GM18526 (cell line): ENCODE data around the gene CCDC8.

Experiments
- POLR2A ChIP-seq: IDR thresholded peaks from 3 replicates; pipeline ENCODE4 v1.6.1; 2011; ENCODE audit not compliant: insufficient read length; ENCODE audit errors: extremely low read depth

The CCDC8 gene

DNA sequence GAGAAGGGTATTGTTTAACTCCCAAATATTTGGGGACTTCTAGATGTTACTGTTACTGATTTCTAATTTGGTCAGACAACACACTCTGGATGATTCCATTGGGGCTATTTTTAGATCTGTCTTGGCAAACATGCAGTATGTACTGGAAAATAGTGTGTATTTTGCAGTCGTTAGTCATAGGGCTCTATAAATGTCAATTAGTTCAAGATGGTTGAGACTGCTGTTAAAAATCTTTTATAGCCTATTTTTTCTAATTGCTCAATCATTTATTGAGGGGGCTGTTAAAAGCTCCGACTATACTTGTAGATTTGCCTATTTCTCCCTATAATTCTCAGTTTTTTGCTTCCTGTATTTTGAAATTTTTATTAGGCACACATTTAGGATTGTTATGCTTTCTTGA lies 35.1 kb downstream of the CCDC8 start:
- TF ChIP-seq POLR2A: no peak

DNA sequence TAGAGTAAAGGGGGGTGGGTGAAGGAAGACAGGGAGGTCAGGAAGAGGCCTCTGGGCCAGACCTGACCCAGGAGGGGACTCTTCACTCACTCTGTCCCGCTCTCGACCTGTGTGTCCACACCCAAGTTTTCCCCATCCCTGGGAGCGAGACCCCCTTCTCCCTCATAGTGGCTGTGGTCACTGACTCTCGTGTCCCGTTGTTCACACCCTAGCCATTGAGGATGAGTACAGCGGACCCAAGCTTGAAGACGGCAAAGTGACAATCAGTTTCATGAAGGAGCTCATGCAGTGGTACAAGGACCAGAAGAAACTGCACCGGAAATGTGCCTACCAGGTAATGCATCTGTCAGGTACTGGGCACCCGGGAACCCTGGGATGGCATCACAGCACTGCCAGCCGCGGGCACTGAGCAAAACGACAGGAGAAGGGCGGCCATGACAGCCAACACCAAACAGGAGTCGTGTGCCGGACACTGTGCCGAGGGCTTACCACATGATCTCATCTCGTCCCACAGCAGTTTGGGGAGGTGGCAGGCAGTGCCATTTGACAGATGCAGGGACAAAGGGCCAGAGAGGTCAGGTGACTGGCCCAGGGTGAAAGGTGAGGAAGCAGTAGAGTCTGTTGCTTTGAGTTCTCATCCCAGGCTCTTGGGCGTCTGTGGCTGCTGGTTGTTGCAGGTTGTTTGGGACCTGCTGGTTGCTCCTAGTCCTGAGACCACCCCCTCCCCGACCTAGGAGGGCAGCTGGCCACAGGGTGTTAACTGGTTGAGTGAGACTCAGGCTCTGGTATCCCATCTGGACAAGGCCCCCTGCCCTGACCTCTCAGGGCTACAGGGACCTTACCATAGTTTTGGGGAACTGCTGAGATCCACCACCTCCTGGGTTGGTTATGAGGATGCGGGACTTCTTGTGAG lies 36.9 kb downstream of the CCDC8 start:
- no peak for TF ChIP-seq POLR2A

DNA sequence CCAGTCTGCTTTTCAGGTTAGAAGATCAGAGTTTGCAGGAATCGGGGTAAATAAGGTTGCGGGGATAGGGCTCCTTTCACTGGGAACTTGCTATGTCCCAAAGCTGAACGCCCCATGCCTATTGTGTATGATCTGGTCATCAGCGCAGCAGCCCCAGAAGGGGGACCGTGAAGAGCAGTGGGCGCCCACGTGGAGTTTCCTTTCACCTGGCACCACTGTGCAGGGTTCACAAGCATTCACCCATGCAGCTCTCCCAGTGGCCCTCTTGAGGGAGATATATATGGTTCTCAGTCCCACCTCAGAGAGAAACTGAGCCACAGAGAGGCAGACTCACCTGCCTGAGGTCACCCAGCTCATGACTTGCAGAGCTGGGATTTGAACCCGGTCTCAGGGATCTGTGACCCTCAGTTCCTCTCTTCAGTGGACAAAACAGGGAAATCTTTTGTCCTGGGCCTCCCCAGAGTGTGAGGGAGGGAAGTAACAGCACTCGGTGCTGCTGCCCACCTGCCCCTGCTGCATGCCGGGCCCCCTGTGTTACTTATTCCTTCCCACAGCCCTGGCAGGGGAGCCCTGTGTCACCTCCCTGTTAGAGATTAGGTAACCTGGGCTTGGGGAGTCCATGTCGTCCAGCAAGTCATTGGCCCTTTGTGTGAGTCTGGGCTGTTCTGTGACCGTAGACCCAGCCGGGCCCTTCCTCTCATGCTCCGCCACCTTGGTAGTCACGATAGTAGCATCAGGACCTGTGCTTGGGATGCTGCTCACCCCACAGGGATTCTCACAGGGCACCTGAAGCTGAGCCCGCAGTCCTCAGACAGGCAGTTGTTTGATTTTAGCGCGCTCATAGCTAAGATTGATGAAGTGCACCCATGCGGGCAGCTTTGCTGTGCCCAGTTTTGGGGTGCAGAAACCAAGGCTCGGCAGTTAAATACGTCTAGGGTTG lies 38.6 kb downstream of the CCDC8 start:
- TF ChIP-seq POLR2A: no peak

DNA sequence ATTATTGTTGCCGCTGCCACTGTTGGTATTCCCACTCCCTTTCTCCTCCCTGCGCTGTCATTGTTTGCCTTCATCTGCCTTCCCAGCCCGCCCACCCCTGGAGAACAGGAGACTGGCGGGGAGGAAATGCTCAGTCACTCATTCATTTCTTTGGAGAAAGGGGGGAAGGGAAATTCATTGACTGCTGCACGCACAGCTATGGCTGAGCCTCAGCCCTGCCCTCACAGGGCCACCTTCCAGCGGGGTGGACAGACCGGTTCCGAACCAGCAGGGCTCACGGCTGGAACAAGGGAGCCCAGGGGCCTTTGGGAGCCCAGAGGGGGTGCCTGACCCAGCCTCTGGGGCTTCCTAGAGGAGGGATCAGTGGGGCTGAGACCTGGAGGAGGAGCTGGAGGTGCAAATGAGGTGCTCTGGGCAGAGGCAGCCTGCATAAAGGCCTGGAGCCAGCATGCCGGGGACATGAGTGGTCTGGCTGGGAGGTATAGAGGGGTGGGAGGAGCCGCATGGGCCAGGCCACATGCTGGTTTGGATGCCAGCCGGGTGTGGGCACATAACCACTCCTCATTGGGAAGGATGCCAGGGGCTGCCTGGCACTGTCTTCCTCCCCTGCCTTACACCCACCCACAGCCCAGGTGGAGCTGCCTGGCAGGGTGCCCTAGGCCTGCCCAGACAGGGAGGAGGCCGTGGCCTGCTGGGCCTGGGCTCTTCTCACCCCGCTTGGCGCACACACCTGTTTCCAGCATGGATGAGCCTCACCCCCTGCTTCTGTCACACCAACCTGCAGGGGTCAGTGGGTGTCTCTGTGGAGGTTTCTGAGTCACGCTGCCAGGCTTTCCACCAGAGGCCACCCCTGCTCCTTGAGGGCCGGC lies 39.6 kb downstream of the CCDC8 start:
- TF ChIP-seq POLR2A: no peak

DNA sequence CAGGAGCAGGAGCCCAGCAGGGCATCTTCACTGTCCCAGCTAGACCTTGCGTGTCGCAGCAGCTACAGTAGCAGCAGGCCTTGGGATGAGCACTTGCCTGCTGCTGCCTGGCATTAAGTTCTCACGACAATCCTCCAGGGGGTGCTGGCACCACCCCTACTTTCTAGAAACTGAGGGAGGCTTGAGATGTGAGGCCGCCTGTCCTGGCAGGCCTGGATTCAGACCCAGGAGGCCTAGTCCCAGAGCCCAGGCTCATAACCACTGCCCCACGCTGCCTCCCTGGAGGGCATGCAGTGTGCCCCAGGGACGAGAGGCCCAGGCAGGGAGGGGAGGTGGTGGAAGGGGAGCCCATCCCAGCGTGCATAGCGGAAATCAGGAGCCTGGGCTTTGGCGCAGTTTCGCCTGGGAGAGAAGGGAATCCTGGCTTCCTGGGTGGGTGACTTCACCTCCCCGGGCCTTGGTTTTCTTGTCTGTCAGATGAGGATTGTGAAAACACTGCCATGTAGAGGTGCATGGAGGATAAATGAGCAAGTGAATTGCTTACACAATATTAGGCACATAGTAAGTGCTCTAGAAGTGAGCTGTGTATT lies 40.4 kb downstream of the CCDC8 start:
- TF ChIP-seq POLR2A: no peak

DNA sequence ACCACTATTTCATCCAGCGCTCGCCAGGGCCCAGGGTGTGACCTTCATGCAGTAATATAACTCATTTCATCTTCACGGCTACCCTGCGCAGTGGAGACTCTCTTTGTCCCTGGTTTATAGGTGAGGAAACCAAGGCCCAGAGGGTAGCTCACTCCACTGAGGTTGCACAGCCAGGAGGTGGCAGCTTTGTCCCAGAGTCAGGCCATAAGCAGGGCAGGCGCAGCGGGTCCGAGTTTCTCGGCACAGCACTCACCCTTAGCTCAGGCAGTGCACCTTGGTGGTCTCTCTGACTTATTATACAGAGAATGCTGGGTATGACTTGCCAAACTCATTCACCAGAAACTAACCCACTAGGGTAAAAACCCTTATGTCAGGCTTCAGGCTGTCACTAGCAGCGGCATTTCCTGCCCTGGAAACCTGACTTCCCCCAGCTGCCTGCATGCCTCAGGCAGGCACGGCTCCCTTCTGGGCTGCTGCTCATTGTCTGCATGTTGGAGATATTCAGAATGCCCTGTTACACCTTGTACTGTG lies 41.9 kb downstream of the CCDC8 start:
- no peak for TF ChIP-seq POLR2A

DNA sequence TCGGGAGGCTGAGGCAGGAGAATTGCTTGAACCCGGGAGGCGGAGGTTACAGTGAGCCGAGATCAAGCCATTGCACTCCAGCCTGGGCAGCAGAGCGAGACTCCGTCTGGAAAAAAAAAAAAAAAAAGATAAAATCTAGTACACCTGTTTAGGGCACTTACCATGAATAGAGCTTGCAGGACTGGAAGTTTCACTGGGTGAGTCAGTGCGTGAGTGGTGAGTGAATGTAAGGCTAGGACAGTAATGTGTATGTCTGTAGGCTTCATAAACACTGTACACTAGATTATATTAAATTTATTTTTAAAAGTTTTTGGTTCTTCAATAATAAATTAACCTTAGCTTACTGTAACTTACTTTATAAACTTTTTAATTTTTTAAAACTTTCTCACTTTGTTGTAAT lies 43.5 kb downstream of the CCDC8 start:
- no peak for TF ChIP-seq POLR2A

DNA sequence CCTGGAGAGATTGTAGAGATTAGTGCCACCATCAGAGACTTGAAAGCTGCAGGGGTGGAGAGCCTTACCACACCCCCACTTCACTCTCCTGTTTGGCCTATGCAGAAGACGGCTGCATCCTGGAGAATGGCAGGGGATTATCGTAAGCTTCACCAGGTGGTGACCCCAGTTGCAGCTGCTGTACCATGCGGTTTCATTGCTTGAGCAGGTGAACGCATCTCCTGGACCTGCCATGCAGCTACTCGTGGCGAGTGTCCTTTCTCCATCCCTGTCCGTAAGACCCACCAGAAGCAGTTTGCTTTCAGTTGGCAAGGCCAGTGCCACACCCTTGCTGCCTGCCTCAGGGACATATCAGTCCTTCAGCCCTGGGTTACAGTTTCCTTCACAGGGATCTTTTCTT lies 45.2 kb downstream of the CCDC8 start:
- TF ChIP-seq POLR2A: no peak

DNA sequence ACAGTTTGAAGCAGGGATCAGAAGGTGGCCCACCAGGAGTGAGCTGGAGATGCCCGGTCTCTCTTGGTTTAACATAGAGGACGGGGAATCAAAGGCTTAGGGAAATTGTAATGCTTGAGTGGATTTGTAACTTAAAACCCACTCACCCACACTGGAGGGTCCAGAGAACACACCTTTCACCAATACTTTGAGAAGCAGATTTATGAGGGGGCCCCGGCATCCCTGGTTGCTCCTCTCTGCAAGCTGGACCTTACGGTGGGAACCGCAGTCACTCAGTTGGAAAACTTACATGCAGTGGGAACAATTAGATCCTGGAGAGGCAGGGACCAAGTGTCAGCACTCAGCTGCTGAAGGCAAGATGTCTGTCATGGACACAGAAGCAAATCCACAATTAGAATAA lies 45.9 kb downstream of the CCDC8 start:
- no peak for TF ChIP-seq POLR2A

DNA sequence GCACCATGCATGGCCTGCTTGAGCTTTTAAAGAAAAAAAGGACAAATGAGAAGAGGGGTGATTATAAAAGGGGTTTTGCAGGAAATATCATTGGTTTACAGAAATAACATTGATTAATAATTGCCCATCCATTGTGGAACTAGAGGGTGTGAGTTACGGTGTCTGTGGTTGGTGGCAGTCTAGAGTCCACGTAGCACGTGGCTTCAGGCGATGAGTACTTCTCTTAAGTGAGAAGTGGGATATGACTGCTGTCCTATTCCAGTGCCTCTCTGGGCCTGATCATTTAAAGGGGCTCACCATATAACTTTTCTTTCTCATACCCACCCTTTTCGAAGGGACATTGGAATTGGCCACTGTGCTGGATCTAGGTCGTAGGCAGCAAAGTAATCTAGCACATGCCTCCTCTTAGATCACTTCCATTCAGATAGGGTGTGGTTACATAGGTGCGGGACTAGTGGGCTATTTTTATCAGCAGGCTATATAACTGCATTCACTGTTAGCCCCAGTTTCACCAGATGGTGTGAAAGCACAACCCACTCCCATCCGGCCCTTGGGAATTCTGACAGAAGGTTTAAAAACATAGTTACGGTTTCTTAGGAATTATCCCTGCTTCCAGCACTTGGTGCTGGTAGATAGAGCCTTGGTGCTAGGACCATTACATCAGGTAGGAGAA lies 46.6 kb downstream of the CCDC8 start:
- TF ChIP-seq POLR2A: no peak

DNA sequence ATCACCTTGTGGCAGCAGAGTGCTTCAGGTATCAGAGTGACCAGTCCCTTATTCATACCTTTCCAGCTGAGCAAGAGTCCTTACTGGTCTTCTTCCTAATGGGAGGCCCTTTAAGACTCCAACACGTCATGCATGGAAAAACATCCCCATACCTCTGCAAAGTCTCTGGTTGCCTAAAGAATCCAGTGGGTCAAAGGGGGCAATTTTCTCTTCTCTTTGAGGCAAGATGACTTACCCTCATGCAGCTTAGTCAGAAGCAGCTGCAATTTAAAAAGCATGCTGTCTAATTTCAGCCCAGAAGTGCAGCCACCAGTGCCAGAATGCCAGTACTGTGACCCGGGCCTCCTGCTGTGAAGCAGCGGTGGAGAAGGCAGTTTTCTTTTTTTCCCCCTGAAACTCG lies 47.8 kb downstream of the CCDC8 start:
- TF ChIP-seq POLR2A: no peak

DNA sequence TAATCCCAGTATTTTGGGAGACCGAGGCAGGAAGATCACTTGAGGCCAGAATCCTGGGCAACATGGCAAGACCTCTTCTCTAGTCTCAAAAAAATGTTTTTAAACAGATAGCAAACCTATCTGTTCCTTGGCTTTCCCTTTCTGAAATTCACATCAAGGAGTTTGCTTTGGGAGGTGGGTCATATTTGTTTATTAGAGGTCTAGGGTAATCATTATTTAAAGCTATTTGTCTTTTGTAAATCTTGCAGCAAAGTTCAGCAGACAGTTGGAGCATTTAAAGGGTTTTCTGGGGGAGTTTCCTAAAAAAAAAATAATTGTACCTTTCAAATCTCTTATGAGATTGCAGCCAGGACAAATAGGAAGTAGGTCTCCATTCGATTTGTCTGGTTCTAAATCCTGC lies 49.0 kb downstream of the CCDC8 start:
- TF ChIP-seq POLR2A: no peak

DNA sequence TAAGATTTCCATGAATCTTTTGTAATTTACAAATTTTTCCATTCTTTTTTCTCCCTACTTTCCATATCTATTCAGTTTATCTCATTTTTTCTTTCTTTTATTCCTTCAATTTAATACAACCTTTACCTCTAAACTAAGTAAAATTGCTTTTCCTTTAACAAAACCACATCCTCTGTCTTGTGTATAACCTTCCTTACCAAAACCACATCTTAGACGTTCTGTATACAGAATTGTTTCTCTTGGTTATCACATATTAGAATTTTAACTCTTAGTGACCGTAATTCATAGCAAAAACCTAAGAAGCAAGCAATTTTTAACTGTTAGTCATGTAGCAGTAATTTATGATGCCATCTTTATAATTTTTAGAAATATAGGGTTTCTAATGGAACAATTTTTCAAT lies 51.4 kb downstream of the CCDC8 start:
- TF ChIP-seq POLR2A: no peak
